GM18873 (cell line): ENCODE measurements around the gene TSPAN3.

ENCODE experiments used
- ATAC-seq: cut with Tn5 transposase; IDR thresholded peaks from one replicate; pipeline ENCODE4 v1.9.1; 2021; ENCODE audit warnings: mild to moderate bottlenecking, moderate library complexity, moderate number of reproducible peaks; ENCODE audit not compliant: unreplicated experiment, low FRiP score

Gene TSPAN3

GRCh38 chr15:76993114-76993725, 77.7 kb downstream of the TSPAN3 start:
- no peak for ATAC-seq

GRCh38 chr15:76991741-76992645, 78.9 kb downstream of the TSPAN3 start:
- ATAC-seq: no peak
